Lower leg skin (tissue), 4 donors: Measurements from ENCODE around the gene PLP2. TPM values are rescaled to one million over a fixed set of nuclear protein-coding genes. Genes with fewer than 3 reads are reported as not detected.

ENCODE experiments used
- DNase-seq, 2 donors: peaks; one replicate each; pipeline ENCODE4 v3.0.0-alpha.2; 2019; ENCODE audit warnings: low spot score in 2 of 2
- H3K4me3 ChIP-seq: fragments of 200-600 bp; sonication (generic); 2 replicates; pipeline ENCODE4 v1.5.1; 2017; ENCODE audit warnings: mild to moderate bottlenecking, low read depth; ENCODE audit not compliant: poor library complexity, severe bottlenecking
- POLR2A ChIP-seq, 2 donors: fragments of 450-650 bp; IDR thresholded peaks; one replicate each; pipeline ENCODE4 v1.6.1; 2016 to 2017; ENCODE audit warnings: antibody characterized with exemption in 2 of 2, mild to moderate bottlenecking in 1 of 2, moderate library complexity in 1 of 2
- WGBS, 2 donors: methylation state at CpG; one replicate each; pipeline ENCODE4 v1.1.5; 2018; 5-methylcytosine and 5-hydroxymethylcytosine counted together
- intact Hi-C: fragments of 100-400 bp; cut with DNase I; formaldehyde crosslinking; loops from one replicate; pipeline ENCODE4 v1.15.0; 2023; ENCODE audit warnings: low total_unique reads
- total RNA-seq, 4 donors: library from RNA; depleted of rRNA; stranded (reverse); fragments of >200 nt; gene quantifications; one replicate each; pipeline ENCODE4 v1.1.0, GENCODE V29; 2016
- TF ChIP-seq, protein P1 (sequence below), 3 donors: fragments of 450-650 bp; IDR thresholded peaks; one replicate each; pipeline ENCODE4 v1.5.1; 2016; ENCODE audit warnings: antibody characterized with exemption in 3 of 3, mild to moderate bottlenecking in 3 of 3, moderate library complexity in 2 of 3

The PLP2 gene
- total RNA-seq, 4 donors from 2014 or later = 126 to 132 (median 130) TPM

DNA sequence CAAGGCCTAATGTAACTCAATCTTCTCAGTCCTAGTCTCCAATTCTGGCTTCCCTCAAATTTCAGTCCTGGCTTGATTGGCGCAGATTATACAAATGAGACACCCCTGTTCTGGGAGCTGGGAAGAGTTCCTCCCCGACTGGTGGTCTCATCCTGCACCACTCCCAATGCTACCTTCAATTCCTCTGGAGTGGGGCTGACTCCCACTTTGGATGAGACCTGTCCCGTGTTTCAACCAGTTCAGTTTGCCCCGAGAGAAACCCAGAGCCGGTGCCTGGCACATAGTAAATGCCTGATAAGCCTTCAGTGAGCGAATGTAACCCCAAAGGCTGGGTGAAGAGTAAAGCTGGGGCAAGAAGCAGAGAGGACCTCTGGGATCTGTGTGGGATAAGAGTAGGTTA, 32.3 kb downstream of the PLP2 start:
- no peak for DNase-seq
- TF ChIP-seq, protein P1, sequence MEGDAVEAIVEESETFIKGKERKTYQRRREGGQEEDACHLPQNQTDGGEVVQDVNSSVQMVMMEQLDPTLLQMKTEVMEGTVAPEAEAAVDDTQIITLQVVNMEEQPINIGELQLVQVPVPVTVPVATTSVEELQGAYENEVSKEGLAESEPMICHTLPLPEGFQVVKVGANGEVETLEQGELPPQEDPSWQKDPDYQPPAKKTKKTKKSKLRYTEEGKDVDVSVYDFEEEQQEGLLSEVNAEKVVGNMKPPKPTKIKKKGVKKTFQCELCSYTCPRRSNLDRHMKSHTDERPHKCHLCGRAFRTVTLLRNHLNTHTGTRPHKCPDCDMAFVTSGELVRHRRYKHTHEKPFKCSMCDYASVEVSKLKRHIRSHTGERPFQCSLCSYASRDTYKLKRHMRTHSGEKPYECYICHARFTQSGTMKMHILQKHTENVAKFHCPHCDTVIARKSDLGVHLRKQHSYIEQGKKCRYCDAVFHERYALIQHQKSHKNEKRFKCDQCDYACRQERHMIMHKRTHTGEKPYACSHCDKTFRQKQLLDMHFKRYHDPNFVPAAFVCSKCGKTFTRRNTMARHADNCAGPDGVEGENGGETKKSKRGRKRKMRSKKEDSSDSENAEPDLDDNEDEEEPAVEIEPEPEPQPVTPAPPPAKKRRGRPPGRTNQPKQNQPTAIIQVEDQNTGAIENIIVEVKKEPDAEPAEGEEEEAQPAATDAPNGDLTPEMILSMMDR (IDR thresholded peaks at IDR 0.05) = no peak
- TF ChIP-seq POLR2A (IDR thresholded peaks at IDR 0.05) = no peak
- intact Hi-C loops = no loop called here
- WGBS, 2 donors = 75 to 92% methylated on average over 4 to 6 of the region's 6 CpGs
- no peak overlapping the region for H3K4me3 ChIP-seq

DNA sequence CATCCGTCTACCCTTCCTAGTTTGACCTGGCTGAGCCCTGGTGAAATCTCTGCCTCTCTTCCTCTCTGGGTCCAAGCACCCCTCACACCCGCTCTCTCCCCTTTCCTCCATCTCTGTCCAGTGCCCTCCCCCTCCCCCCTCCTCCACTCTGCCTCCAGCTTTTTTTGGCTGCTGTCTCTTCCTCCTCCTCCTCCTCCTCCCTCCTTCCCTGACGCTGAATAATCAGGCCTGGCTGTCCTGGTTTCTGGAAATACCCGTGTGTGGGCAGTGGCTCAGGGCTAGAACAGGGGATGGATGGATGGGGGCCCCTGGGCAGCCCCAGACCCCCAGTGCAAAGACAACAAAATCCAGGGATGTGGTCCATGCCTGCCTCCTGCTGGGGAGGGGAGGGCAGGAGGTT, 33.0 kb downstream of the PLP2 start:
- DNase-seq = no peak
- TF ChIP-seq POLR2A (IDR thresholded peaks at IDR 0.05) = no peak
- TF ChIP-seq, protein P1 (IDR thresholded peaks at IDR 0.05) = no peak
- WGBS, 2 donors = 39 to 40% methylated on average over 4 of the region's 4 CpGs
- intact Hi-C loops = no loop called here
- no peak overlapping the region for H3K4me3 ChIP-seq

DNA sequence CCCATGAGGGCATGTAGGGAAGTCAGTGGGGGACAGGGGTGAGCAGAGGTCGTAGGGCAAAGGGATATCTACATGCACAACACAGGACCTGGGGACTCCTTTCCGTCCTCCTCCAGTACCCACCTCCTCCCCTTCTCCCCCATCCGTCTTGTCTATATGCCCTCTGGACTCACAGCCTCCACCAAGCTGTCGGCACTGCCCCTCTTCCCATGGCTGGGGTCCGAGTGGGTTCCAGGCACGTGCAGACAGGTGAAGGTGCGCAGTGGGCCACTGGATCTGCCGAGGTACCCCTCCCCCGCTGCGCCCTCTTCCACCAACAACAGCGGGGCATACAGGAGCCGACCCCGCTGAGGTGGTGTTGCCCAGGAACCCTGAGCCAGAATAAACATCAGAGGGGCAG, 33.7 kb downstream of the PLP2 start:
- no peak for TF ChIP-seq POLR2A (IDR thresholded peaks at IDR 0.05)
- TF ChIP-seq, protein P1 (IDR thresholded peaks at IDR 0.05) = no peak
- intact Hi-C loops = no loop called here
- WGBS, 2 donors = 75 to 80% methylated on average over 11 to 13 of the region's 13 CpGs
- no peak overlapping the region for H3K4me3 ChIP-seq
- no peak for DNase-seq

DNA sequence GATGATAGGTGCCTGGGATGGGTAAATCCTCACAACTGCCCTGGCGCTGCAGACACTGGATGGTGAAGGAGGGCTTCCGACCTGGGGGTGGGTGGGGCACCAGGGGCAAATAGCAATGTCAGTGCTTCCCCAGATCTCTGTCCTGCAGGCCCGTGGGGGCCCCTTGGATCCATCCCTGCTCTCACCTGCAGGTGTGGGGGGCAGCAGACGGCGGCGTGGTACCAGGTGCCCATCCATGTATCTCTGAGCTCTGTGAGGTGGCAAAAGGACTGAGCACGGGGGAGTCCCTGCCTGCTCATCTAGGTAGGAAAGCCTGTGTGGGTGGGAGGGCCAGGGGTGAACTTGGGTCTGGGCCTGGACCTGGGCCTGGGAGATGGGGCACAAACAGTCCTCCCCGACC, 34.8 kb downstream of the PLP2 start:
- DNase-seq = no peak
- H3K4me3 ChIP-seq = no peak overlapping the region
- WGBS, 2 donors = 84% methylated on average over 8 of the region's 8 CpGs; no CpG with 5 or more reads in 1 of the 2 donors
- TF ChIP-seq POLR2A (IDR thresholded peaks at IDR 0.05) = no peak
- TF ChIP-seq, protein P1 (IDR thresholded peaks at IDR 0.05) = no peak
- intact Hi-C loops = no loop called here

DNA sequence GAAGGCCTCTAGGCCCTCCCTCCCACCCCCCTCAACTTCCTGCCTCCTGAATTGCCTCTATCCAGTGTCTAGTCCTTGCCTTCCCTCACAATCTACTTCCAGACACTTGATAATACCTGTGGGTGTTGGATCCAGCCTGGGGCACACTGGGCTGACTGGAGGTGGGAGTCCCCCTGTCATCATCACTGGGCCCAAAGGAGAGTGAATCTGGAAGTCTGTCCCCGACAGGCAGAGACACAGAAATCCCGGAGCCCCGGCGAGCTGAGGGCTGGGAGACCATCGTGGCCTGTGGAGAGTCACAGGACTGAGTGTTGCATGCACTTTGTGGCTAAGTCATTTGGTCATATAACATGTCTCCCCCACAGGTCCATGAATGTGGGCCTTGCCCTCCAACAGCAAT, 36.7 kb downstream of the PLP2 start:
- whole genome bisulfite sequencing, 2 donors = 94 to 97% methylated on average over 5 of the region's 5 CpGs
- TF ChIP-seq, protein P1 (IDR thresholded peaks at IDR 0.05) = no peak
- TF ChIP-seq POLR2A (IDR thresholded peaks at IDR 0.05) = no peak
- intact Hi-C loops = no loop called here
- H3K4me3 ChIP-seq = no peak overlapping the region
- DNase-seq = no peak
